ENCODE data around the gene DNAJC4. TPM values are rescaled to one million over a fixed set of nuclear protein-coding genes. Genes with fewer than 3 reads are reported as not detected.
A peak's percentile ranks its signal among the peaks of the same experiment; 100 is the strongest.

Gene DNAJC4
- total and polyA plus RNA-seq, 2 experiments from 2014 or later: 79.9 to 132 TPM

- H3K27ac ChIP-seq: peak within 1 kb of the TSS; percentile 93
- peak within 1 kb of the TSS; percentile 45 for H3K4me3 ChIP-seq
- H3K36me3 ChIP-seq: no peaks in the 10 kb centered on the region
- no peaks in the 10 kb centered on the region for H3K27me3 ChIP-seq
- peak; percentile 48 for TF ChIP-seq CTCF (IDR thresholded peaks at IDR 0.05; ENCODE audit: low read depth, low read length)
- H3K9me3 ChIP-seq (ENCODE audit: low read depth): no peaks in the 10 kb centered on the region
- peaks cover 20% of the 10 kb centered on the region for H3K4me1 ChIP-seq (ENCODE audit: low read depth)
- DNase-seq (ENCODE audit: low read depth in 1 of 2, low spot score in 1 of 2): peak; percentile 100
Observed at GRCh38 chr11:64185693-64186491, 44.5 kb upstream of the DNAJC4 start, which contains the start of gene STIP1. Gene STIP1 (plus strand): TSS chr11:64186171. CDS start chr11:64186262, 91 bp downstream.

- Histone ChIP-seq H3K9me3 (ENCODE audit: low read depth) (no peaks in the 10 kb centered on the region), H3K4me3 (no peak overlapping the region), H3K4me1 (ENCODE audit: low read depth) (peaks cover 14% of the 10 kb centered on the region), H3K27me3 (no peaks in the 10 kb centered on the region), H3K27ac (no peak overlapping the region), H3K36me3 (no peaks in the 10 kb centered on the region)
- peak in 1 of 2 donors; percentile 28 for DNase-seq (ENCODE audit: low read depth in 1 of 2, low spot score in 1 of 2)
- TF ChIP-seq CTCF (IDR thresholded peaks at IDR 0.05; ENCODE audit: low read depth, low read length): no peak
Observed at GRCh38 chr11:64186492-64187165, 43.7 kb upstream of the DNAJC4 start.

- Histone ChIP-seq H3K4me1 (ENCODE audit: low read depth) (peaks cover 9% of the 10 kb centered on the region), H3K36me3 (peaks cover 40% of the 10 kb centered on the region)
- no peak for TF ChIP-seq CTCF (IDR thresholded peaks at IDR 0.05; ENCODE audit: low read depth, low read length)
Observed at GRCh38 chr11:64192434-64192833, 37.9 kb upstream of the DNAJC4 start.

GRCh38 chr11:64196626-64197025, 33.7 kb upstream of the DNAJC4 start:
- TF ChIP-seq CTCF (IDR thresholded peaks at IDR 0.05; ENCODE audit: low read depth, low read length): no peak
- DNase-seq (ENCODE audit: low read depth in 1 of 2, low spot score in 1 of 2): no peak
- H3K9me3 ChIP-seq (ENCODE audit: low read depth): no peaks in the 10 kb centered on the region
- no peaks in the 10 kb centered on the region for H3K27me3 ChIP-seq
- no peak overlapping the region for H3K4me3 ChIP-seq
- H3K4me1 ChIP-seq (ENCODE audit: low read depth): no peaks in the 10 kb centered on the region
- H3K36me3 ChIP-seq: peaks cover 72% of the 10 kb centered on the region
- H3K27ac ChIP-seq: no peak overlapping the region

More at GRCh38 chr11:64192434-64192833, 37.9 kb upstream of the DNAJC4 start:
- H3K27ac ChIP-seq: no peak overlapping the region
- H3K9me3 ChIP-seq (ENCODE audit: low read depth): no peaks in the 10 kb centered on the region
- no peak overlapping the region for H3K4me3 ChIP-seq
- H3K27me3 ChIP-seq: no peaks in the 10 kb centered on the region
- no peak for DNase-seq (ENCODE audit: low read depth in 1 of 2, low spot score in 1 of 2)

GRCh38 chr11:64198511-64198910, 31.8 kb upstream of the DNAJC4 start:
- Histone ChIP-seq H3K4me1 (ENCODE audit: low read depth) (no peaks in the 10 kb centered on the region), H3K36me3 (peaks cover 80% of the 10 kb centered on the region), H3K9me3 (ENCODE audit: low read depth) (no peaks in the 10 kb centered on the region), H3K27ac (no peak overlapping the region), H3K4me3 (no peak overlapping the region), H3K27me3 (no peaks in the 10 kb centered on the region)
- no peak for TF ChIP-seq CTCF (IDR thresholded peaks at IDR 0.05; ENCODE audit: low read depth, low read length)
- no peak for DNase-seq (ENCODE audit: low read depth in 1 of 2, low spot score in 1 of 2)
